HL-60/S4 (cell line): ENCODE data around the gene FADS3.

Experiments
- in situ Hi-C: fragments of 300-500 bp; cut with MboI; formaldehyde crosslinking; loops from 2 replicates; pipeline ENCODE4 v1.14.3; 2022; ENCODE audit warnings: low sequenced_read_pairs

The FADS3 gene, protein sequence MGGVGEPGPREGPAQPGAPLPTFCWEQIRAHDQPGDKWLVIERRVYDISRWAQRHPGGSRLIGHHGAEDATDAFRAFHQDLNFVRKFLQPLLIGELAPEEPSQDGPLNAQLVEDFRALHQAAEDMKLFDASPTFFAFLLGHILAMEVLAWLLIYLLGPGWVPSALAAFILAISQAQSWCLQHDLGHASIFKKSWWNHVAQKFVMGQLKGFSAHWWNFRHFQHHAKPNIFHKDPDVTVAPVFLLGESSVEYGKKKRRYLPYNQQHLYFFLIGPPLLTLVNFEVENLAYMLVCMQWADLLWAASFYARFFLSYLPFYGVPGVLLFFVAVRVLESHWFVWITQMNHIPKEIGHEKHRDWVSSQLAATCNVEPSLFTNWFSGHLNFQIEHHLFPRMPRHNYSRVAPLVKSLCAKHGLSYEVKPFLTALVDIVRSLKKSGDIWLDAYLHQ

DNA sequence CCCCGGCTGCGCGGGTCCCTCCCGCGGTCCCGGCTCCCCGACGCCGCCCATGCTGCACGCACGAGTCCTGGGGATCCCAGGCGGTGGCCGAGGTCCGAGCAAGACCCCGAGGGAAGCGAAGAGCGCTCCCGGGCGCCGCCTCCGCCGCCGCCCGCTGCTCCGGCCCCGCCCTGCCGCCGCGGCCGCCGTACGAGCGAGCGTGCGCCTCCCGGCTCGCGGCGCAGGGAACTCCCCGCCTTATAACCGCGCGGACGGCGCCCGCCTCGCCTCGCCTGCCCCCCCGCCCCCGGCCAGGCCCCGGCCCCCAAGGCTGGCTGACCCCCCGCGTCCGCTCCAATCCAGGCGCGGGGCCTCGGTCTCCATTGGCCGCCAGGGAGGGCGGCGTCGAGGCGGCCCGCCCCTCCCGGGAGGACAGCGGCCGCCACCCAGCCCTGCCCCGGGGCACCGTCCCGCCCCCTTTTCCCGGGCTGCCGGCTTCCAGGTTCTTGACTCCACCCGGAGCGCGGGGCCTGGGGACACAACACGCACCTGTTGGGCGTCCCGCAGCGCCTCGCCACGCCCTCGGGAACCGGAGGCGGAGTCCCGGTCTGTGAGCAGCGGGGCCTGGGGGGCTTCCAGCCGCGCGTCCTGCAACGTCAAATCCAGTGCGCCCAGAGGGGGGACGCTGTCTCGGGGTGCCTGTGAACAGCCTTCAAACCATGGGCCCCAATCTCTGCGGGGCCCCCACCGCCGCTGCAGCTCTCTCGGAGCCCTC lies at the start of gene FADS3:
TSS of gene FADS3 (minus strand) at position 215 of the 754 bp plus-strand sequence. CDS start at position 51, 164 bp downstream.
- in situ Hi-C loops = loop anchor here (25.0 kb wide), 1 partner anchor 171 kb away; no protein-coding TSS in a partner anchor

DNA sequence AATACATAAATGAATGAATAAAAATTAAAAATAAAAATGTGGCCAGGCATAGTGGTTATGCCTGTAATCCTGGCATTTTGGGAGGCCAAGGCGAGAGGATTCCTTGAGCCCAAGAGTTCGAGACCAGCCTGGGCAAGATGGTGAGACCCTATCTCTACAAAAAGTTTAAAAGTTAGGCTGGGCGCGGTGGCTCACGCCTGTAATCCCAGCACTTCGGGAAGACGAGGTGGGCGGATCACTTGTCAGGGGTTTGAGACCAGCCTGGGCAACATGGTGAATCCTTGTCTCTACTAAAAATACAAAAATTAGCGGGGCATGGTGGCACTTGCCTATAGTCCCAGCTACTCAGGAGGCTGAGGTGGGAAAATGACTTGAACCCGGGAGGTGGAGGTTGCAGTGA lies 49.1 kb upstream of the FADS3 start:
- in situ Hi-C loops = no loop called here

DNA sequence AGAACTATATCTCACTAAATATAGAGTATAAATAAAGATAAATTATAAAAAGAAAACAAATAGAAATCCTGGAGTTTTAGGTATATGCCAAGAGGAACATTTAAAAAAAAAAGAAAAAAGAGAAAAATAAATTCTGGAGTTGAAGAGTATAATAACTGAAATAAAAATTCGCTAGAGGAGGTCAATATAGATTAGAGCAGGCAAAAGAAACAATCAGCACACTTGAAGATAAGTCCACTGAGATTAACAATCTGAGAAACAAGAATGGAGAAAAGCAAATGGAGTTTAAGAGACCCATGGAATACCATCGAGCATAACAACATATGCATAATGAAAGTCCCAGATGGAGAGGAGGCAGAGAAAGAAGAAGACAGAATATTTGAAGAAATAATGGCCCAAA lies 44.5 kb upstream of the FADS3 start:
- in situ Hi-C loops = no loop called here

DNA sequence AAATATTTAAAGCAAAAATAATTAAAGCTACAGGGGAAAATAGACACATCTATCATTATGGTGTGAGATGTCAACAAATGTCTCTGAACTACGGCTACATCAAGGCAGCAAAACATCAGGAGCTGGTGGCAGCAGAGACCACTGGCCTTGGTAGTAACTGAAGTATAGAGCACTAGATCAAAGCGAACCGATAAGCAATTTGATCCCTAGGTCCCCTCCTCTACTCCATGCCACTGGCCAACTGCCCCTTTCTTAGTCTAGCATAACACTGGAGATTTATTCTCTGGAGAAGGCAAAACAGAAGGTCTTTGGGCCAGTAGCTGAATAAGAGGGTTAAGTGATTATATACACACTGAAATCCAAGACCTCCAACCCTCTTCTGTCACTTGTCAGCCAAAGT lies 39.6 kb upstream of the FADS3 start:
- in situ Hi-C loops = no loop called here

DNA sequence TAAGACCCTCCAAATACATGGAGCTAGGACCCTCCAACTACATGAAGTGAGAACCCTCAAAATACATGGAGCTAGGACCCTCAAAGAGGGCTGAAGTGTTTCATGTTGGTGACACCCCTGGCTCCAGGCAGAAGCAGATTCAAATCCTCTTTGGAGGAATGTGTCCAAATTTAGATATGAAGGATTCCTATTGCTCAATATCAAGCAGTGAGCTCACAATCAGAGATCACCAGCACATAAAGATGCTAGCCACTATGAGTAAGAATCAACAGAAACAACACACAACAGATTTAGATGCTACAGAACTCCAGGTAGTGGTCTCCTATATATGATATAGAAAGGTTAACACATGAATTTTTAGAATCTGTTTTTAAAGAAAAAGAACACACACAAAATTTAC lies 37.3 kb upstream of the FADS3 start:
- in situ Hi-C loops = no loop called here

DNA sequence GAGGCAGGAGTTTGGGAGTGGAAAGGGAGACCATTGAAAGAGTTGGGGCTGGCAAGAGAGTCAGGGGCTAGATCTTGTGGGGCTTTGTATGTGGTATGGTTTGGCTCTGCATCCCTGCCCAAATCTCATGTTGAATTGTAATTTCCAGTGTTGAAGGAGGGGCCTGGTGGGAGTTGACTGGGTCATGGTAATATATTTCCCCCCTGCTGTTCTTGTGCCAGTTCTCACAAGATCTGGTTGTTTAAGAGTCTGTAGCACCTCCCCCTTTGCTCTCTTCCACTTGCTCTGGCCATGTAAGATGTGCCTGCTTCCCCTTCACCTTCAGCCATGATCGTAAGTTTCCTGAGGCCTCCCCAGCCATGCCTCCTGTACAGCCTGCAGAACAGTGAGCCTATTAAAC lies 36.2 kb upstream of the FADS3 start:
- in situ Hi-C loops = no loop called here

DNA sequence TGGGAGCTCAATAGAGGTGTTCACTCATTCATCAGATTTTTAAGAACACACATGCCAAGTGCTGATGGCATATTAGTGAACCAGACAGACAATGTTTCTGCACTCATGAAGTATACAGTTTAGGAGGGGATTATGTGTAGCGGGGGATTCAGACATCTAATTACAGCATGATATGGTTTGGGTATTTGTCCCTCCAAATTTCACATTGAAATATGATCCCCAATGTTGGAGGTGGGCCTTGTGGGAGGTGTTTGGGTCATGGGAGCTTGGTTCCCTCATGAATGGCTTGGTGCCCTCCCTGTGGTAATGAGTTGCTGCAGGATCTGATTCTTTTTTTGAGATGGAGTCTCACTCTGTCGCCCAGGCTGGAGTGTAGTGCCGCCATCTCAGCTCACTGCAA lies 34.9 kb upstream of the FADS3 start:
- in situ Hi-C loops = no loop called here

DNA sequence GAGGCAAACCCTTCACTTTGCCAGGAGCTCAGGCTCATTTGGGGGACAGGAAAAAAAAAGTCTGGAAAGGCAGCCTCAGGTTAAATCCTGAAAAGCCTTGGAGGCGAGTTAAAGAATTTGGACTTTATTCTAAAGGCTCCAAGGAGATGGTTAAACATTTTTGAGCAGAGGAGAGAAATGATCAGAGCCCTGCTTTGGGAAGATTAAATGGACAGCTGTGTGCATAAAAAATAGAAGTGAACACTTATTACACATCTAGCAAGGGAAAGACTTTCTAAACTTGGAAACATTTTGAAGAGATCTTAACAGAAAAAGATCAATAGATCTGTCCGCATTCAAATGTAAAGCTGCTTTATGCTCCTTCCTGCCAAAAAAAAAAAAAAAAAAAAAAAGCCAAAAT lies 34.4 kb upstream of the FADS3 start:
- in situ Hi-C loops = no loop called here

DNA sequence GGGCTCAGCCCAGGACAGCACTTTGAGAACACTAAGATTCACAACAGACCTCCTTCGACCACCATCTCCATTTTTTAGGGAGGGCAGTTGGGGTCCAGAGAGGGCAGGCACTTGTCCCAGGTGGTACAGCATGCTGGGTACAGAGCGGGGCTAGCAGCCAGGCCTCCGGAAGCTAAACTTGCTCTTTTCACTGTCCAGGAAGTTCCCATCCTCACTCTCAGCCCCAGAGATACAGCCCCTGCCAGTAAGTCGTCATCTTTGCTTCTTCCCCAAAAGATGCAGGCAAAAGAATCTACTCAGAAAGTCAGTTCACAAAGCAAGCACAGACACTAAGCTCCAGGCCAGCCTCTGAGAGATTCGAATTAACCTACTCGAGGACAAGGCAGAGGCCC lies 32.7 kb upstream of the FADS3 start:
- in situ Hi-C loops = no loop called here

DNA sequence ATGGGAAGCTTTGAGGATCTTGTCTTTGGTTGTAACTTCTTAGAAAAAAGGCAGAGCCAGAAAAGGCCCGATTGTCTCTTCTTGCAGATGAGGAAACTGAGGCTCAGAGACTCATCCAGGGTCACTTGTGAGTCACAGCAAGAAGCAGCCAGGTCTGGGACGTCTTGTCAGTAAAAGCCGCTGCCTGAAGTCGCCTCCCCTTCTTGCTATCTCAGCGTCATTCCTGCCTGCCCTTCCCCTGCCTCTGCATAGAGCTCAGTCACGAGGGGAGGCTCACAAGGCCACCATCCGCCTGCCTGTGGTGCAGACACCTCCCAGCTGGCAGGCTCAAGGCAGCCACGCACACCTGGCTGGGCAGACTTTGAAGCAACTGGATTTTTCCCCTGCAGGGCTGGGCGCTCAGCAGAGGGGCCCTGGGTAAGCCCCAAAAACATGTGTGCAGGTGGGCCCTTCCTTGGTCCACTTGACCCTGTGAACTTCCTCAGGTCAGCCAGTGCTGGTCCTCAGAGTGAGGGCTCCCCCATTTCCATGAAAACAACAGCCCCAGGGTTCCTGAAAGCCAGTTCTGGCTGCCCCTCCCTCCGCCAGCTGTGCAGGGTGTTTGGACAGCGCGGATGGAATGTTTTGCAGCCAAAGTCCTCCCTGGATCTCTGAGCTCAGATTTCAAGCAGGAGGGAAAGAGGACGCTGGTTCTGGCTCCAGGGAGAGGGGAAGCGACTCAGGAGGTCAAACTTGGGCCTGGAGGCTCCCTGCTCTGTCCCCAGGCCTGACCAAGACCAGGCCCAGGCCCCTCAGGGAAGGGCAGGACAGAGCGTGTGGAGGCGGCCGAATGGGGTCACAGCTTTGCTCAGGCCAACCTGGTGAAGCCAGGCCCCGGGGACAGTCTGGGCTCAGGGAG lies 32.1 kb upstream of the FADS3 start:
- in situ Hi-C loops = no loop called here

DNA sequence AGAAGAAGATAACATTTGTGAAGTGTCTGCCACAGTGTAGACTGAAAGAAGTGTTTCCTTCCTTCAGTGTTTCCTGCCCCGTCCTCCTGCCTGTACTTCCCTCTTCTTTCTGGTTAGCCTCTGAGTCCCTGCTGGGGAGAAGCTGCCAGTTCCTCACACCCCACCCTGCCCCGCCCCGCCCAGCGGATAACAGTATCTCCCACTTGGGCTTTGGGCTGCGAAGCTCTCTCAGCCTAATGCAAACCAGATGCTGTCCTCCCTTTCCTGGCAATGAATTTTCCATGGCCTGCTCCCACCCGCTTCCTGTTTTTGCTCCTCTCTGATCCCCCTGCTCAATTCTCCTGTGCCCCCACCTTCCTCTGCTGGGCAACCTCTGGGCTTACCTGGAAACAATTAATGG lies 31.2 kb upstream of the FADS3 start:
- in situ Hi-C loops = no loop called here

DNA sequence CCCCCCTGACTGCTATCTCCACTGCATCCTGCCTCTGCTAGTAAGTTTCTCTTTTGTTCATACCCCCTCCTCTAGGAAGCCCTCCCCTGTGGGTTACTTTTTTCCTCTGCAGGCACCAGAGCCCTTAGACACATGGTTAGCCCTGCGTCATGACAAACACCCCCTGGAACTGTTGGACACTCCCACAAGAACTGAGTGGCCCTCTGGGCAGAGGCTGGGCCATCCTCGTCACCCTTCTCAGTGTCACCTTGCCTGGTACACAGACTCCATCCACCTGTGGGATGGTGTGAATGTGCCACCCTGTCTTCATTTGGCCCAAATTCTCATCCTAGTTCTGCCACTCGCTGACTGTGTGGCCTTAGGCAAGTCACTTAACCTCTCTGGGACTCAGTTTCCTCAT lies 30.1 kb upstream of the FADS3 start:
- in situ Hi-C loops = no loop called here

DNA sequence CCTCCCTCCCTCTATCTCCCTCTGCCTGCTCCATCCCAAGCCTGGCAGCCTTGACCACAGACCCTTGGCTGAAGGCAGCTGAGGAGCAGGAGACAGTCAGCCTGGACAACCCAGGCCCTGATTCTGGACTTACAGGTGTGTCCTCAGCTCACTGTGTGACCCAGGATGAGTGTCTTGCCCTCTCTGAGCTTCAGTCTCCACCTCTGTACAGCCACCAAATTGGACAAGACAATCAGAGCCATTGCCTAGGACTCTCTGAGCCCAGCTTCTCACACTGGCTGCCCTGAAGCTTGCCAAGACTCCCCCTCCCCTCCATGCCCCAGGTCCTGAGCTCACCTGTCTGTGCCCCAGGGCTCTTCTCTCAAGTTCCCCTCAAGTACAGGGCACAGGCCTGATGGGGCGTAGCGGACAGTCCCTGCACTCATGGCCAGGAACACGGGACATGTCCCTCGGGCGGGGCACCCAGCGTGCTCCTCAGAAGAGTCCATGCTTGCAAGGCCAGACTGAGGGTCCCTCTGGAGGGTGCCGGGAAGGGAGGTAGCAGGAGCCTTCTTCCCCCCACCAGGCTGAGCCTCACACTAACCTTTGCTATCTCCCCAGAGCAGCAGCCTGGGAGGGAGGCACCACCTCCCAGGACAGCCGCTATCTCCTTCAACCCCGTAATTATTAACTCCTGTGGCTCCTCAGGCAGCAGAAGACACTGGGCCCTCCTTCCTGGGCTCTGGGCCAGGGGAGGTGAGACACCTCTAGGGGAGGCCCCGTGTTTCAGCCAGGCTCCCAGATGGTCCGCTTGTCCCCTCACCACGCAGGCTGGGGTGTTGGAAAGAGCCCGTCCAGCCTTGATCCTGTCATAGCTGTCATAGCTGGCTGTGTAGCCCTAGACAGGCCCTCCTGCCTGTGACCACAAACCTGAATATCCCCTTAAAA lies 28.6 kb upstream of the FADS3 start:
- in situ Hi-C loops = no loop called here

DNA sequence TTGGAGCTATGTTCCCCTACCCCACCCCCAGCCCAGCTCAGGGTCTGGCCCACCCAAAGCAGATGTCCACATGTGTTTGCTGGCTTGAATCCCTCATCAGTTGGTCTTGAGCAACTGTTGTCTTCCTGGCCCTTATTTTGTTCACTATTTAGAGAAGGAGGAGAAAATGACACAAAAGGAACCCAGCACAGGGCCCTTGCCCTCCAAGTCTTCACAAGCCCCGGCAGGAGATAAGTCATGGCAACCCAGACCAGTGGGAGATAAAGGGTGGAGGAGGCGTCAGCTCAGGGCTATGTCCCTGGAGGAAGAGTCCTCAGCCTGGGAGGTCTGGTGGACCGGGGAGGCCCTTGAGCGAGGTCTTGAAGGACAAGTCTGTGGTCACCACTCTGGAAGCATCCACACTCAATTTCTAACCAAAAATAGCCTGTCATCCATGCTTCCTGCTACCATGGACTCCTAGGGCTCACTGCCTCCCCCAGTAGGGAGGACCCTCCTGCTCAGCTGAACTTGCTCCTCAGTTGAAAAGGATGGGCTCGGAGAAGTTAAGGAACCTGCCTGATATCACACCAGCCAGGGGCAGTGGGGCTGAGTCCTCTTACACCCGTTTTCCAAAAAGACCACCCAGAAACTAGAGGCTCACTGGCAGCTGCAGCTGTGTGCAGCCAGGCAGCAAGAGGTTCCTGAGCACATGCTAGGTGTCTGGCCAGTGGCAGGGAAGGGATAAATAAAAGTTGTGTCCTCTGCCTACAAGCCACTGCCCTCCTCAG lies 27.8 kb upstream of the FADS3 start:
- in situ Hi-C loops = no loop called here

DNA sequence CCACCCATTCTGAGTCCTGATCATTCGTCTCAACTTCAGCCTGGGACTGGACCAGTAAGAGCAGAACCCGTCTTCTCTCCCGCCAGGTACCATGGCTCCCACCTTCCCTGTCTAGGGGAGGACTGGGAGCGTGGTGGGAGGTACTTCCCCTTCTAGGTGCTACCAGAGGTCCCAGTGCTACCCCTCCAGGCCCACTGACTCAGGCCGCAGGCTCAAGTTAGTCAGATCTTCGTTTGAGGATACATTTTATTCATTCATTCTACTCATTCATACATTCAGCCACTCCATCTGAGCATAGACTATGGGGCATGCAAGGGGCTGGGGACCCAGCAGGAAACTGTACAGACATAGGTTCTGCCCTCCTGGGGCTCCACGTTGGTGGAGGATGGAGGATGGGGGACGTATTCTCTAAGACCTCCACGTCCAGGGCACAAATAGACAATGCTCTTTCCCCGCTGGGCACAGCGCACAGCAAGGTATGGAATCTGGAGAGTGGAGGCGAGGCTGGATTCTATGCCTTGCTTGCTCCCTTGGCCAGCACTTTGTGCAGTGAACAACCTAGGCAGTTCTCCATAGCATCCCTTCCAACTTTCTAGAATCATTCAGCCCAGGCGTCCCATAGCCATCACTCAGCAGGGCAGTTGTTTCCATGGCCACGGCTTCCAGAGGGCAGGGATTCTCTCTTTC lies 27.0 kb upstream of the FADS3 start:
- in situ Hi-C loops = no loop called here

DNA sequence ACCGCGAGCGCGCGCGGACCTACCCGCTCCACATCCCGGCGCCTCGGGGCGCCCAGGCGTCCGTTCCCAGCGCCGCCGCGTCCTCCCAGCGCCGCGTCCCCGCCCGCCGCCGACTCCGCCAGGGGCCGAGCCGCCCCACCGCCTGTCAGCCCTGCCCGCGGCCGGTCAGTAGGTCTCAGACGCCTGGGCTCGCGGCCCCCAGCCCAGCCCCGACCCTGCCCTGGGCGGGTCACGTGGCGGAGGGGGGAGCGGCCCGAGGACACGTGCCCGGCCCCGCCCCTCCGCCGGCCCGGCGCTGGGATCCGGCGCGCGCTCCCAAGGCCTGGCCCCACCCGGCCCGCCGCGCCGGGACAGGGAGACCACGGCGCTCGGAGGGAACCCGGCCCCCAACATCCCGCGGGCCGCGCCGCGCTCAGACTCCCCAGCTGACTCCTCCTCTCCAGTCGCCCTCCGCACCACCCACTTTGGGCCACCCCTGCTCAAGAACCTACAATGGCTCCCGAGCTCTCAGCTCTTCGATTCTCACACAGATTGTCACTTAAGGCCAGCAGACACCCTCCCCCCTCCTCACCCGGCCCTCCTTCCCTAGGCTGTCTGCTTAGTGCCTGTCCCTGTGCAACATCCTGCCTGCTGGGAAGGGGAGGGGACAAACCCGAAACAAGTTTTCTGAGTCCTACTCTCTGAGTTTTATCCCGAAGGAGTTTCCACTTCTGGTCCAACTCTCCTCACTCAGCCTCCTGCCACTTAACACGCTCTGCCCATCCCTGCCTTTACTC lies 26.2 kb upstream of the FADS3 start, which contains the start of gene RAB3IL1:
TSS of gene RAB3IL1 (minus strand) at position 233 of the 776 bp plus-strand sequence. CDS start at position 34, 199 bp downstream.
- in situ Hi-C loops = no loop called here

DNA sequence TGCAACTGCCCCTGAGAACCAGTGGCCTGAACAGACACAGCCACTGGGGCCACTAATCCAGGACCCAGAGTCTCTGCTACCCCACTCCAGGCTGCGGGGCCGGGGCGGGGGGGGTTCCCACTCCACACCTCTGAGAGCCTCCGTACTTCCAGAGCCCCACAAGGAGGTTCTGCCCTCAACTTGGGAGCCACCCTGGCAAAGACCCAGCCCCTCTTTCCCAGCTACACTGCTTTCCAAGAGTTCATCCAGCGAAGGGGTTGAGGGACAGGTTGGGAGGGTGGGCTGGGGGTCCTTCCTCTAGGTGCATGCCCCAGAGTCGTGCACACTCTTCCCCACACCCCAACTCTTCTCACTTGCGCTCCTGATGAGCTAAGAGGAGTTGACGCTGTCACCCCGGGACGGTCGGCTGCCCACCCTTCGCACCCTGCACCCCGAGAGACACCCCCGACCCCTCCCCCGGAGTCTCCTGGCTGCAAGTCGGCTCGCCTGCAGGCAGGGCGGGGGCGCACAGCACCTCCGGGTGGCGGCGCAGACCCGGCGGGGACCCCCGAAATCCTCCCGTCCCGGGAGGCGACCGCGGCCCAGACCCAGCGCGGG lies 25.5 kb upstream of the FADS3 start:
- in situ Hi-C loops = no loop called here
